Activated CD4-positive, alpha-beta T cell treated with anti-CD3 and anti-CD28 coated beads, Interleukin-2, amount 10 ng/mL, durations not matched to agents 24 days and 14 days (primary cell): ENCODE results near the gene FSIP1. TPM values are rescaled to one million over a fixed set of nuclear protein-coding genes. Genes with fewer than 3 reads are reported as not detected.
A peak's percentile ranks its signal among the peaks of the same experiment; 100 is the strongest.

ENCODE experiments used
- DNase-seq: peaks from one replicate; pipeline ENCODE4 v3.0.0; 2022
- H3K27ac Mint-ChIP-seq: one replicate; pipeline ENCODE4 v1.8.0; 2022; ENCODE audit warnings: mild to moderate bottlenecking, mixed read lengths
- H3K27me3 Mint-ChIP-seq: one replicate; pipeline ENCODE4 v1.8.0; 2022; ENCODE audit warnings: mixed read lengths
- H3K36me3 Mint-ChIP-seq: one replicate; pipeline ENCODE4 v1.8.0; 2022; ENCODE audit warnings: low read depth, mild to moderate bottlenecking, mixed read lengths
- H3K4me1 Mint-ChIP-seq: one replicate; pipeline ENCODE4 v1.8.0; 2021; ENCODE audit warnings: mixed read lengths
- H3K4me3 Mint-ChIP-seq: one replicate; pipeline ENCODE4 v1.8.0; 2022; ENCODE audit warnings: mild to moderate bottlenecking, moderate library complexity, mixed read lengths
- H3K9me3 Mint-ChIP-seq: one replicate; pipeline ENCODE4 v1.8.0; 2021; ENCODE audit warnings: mixed read lengths
- intact Hi-C: fragments of 100-400 bp; cut with micrococcal nuclease; formaldehyde crosslinking; loops from one replicate; pipeline ENCODE4 v1.15.1; 2023
- total RNA-seq: library from RNA; stranded (reverse); gene quantifications from 2 replicates; pipeline ENCODE4 v1.2.3, GENCODE V29; 2022

Gene FSIP1
- total RNA-seq, 1 donor from 2014 or later = 0.37 TPM

DNA sequence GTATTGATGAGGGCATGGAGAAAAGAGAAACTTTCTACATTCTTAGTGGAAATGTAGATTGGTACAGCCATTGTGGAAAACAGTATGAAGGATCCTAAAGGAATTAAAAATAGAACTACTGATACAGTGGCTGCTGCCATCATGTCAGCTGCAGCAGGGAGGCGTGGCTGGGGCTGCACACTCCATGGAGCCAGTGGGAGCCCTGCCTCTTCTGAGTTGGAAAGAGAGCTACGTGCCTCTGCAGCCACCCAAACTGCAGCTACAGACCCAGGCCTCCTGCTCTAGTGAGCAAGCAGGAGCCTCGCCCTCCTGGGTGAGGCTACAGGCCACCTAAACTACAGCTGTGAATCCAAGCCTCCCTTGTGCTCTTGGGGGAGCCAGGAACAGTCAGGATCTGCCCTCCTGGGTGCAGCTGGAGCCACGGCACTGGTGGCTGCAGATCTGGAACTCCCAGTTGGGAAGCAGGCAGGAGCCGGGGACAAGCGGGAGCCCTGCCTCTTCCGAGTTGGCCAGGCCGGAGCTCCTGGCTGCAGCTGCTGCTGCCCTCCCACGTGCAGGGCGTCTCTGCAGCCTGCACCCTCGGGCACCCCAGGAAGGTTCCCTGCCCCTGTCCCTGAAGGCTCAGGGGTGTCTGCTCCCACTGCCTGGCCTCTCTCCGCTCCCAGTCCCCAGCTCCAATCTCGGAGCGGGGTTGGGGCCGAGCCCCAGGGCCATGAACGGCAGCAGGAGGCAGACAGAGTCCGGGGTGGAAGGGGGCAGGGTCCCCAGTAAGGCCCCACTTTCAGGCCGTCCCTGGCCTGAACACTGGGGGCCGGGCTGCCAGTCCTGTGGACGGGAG lies 137.3 kb downstream of the FSIP1 start:
- no peak overlapping the region for H3K4me3 Mint-ChIP-seq
- no peaks in the 10 kb centered on the region for H3K9me3 Mint-ChIP-seq
- peaks cover 23% of the 10 kb centered on the region for H3K4me1 Mint-ChIP-seq
- no peaks in the 10 kb centered on the region for H3K36me3 Mint-ChIP-seq
- peaks cover 11% of the 10 kb centered on the region for H3K27me3 Mint-ChIP-seq
- intact Hi-C loops = no loop called here
- no peak overlapping the region for H3K27ac Mint-ChIP-seq
- DNase-seq = no peak

DNA sequence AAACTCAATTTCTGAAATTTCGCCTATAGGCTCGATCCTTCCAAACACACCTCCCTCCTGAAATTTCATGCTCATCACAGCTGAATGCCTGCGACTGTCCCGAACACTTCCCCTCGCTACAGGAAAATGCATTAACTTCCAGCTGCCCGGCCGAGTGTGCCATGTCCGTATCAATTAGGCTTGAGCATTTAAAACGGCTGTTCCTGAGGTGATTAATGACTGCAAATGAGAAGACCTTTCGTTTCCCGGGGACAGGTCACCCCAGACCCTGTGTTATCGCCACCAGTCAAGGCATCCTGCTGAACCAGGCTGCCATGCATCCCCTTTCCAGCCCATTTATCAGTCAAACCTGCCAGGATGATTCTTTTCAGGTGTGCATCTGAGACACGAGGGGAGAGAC lies 138.5 kb downstream of the FSIP1 start:
- Mint-ChIP-seq H3K4me1 (peaks cover 23% of the 10 kb centered on the region), H3K4me3 (no peak overlapping the region), H3K36me3 (no peaks in the 10 kb centered on the region), H3K9me3 (no peaks in the 10 kb centered on the region), H3K27ac (peak overlapping the region; percentile 19), H3K27me3 (peaks cover 6% of the 10 kb centered on the region)
- no peak for DNase-seq
- intact Hi-C loops = no loop called here

DNA sequence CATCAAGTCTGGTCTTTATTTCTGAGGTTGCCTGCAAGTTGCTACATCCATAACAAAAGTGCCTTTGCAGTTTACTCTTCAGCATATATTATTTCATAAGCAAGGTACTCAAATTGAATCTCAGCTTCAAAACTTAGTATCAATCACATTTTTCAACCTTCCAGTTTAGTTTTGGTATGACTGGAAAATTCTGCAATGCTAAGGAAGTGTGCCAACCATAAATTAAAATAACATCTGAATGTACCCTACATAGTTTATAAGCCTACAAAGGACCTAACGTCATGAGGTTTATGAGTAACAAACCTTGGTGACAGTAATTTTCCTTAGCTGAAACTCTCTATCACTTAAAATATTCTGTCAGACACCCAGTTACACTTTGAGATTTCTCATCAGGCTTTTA lies 138.9 kb downstream of the FSIP1 start:
- H3K4me1 Mint-ChIP-seq = peaks cover 23% of the 10 kb centered on the region
- H3K27me3 Mint-ChIP-seq = peaks cover 6% of the 10 kb centered on the region
- no peak overlapping the region for H3K27ac Mint-ChIP-seq
- no peak for DNase-seq
- no peaks in the 10 kb centered on the region for H3K9me3 Mint-ChIP-seq
- no peaks in the 10 kb centered on the region for H3K36me3 Mint-ChIP-seq
- no peak overlapping the region for H3K4me3 Mint-ChIP-seq
- intact Hi-C loops = loop anchor here (1.0 kb wide), 1 partner anchor 19 kb away; no protein-coding TSS in a partner anchor

DNA sequence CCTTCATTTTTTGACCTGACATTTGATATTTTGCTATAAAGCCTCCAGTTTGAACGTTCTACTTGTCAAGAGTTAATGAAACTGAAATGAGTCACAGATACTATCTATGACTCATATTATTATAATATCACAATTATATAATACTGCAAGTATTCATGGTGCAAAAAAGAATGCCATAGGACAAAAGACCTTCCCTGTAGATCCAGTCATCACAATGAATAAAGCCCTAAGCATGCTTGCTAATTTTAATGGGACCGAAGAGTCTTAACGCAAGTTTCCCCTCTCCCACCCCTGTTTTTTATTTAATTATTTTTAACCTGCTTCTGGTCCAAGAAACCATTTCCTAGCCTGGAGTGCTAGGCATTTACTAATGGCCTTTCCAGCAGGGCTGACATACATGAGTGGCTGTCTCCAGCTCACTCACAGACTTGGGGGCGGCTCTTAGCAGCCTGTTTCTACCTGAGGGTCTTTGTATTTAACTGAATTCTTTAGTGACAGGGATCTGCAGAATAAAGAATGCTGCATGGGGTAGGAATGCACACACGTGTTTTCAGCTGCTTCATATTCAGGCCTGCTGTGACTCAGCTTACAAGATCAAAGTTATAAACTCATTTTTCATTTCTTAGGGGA lies 140.5 kb downstream of the FSIP1 start:
- Mint-ChIP-seq H3K36me3 (no peaks in the 10 kb centered on the region), H3K27me3 (peaks cover 10% of the 10 kb centered on the region), H3K4me3 (no peak overlapping the region), H3K4me1 (peaks cover 30% of the 10 kb centered on the region), H3K27ac (no peak overlapping the region), H3K9me3 (peaks cover 4% of the 10 kb centered on the region)
- DNase-seq = no peak
- intact Hi-C loops = no loop called here

DNA sequence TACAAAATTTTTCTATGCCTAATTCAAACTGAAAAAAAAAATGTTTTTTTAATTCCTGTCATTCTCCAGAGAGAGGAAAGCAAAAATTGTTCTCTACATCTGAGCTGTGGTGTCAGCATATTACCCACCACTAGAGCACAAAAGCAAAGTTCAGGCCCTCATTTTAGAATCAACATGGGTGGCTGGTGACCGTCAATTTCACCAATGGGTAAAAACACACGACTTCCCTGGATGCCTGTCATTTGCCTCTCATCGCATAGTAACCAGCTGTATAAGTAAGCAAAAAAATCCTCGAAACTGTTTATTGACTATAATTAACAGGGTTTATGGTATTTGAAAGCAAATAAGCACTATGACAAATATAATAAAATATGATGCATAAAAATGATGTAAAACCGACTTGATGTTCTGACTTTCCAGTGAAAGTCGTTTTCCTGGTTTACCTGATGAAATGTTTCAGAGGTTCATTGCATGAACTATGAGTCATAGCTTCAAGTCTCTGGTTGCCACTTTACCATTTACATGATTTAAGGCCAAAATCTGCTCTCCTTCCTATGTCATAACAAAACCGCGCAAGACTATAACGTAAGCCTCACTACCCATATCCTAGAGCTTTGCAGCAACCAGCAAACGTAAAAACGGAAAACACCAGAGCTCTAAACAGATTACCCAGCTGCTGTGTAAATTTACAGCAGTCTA lies 141.3 kb downstream of the FSIP1 start:
- Mint-ChIP-seq H3K9me3 (peaks cover 4% of the 10 kb centered on the region), H3K27ac (no peak overlapping the region), H3K4me3 (no peak overlapping the region), H3K27me3 (peaks cover 14% of the 10 kb centered on the region), H3K4me1 (peaks cover 31% of the 10 kb centered on the region), H3K36me3 (no peaks in the 10 kb centered on the region)
- no peak for DNase-seq
- intact Hi-C loops = no loop called here

DNA sequence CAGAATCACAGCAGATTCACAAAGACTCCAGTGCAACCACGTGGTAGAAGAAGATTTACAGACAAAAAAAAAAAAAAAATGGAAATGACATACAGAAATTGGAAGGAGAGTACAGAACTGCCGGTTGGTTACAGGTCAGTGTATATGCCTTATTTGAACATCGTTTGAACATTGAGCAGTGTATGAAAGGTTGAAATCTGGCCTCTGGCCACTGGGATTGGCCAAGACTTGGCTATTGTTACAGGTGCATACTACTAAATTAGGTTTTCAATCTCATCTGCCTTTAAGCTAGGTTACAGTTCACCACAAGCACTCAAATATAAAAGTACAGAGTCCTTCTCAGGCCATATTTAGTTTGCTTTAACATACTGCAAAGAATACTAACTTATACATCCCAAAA lies 142.0 kb downstream of the FSIP1 start:
- no peak overlapping the region for H3K4me3 Mint-ChIP-seq
- peaks cover 17% of the 10 kb centered on the region for H3K27me3 Mint-ChIP-seq
- peaks cover 4% of the 10 kb centered on the region for H3K9me3 Mint-ChIP-seq
- no peaks in the 10 kb centered on the region for H3K36me3 Mint-ChIP-seq
- intact Hi-C loops = no loop called here
- H3K27ac Mint-ChIP-seq = no peak overlapping the region
- peaks cover 31% of the 10 kb centered on the region for H3K4me1 Mint-ChIP-seq
- no peak for DNase-seq

DNA sequence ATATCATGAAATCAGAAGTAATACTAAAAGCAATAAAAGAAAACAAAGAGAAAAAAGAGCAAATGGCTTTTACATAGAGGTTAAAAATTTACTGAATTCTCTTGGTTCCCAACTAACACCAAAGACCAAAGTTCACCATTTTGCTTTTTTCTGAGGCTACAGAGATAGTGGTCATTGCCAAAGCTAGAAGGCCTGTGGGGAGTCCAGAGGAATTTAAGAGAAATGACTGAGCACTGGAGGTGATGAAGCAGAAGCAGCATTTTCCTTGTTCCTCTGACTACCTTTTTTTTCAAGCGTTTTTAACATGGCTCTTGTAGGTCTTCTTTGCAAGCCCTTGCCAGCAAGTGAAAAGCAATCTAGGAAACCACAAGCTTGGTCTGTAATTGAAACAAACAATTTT lies 143.6 kb downstream of the FSIP1 start:
- intact Hi-C loops = no loop called here
- peaks cover 18% of the 10 kb centered on the region for H3K27me3 Mint-ChIP-seq
- DNase-seq = no peak
- peaks cover 30% of the 10 kb centered on the region for H3K4me1 Mint-ChIP-seq
- no peak overlapping the region for H3K27ac Mint-ChIP-seq
- H3K36me3 Mint-ChIP-seq = no peaks in the 10 kb centered on the region
- H3K9me3 Mint-ChIP-seq = peaks cover 14% of the 10 kb centered on the region
- no peak overlapping the region for H3K4me3 Mint-ChIP-seq

DNA sequence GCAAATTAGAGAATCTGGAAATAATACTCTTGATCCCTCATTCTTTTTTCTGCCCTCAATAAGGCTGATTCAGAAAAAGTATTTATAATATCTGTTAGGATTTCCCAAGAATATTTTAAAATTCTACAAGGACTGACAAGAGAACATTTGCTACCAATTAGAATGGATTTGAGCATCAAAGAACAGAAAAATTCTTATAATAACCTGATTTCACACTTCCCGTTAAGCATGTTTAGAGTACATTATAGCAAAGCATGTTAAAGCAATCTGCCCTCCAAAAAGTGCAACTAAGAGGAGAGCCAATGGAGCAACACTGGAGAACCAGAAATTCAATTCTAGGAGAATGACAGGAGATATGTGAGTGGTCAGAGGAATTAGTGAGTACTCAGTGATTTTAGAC lies 144.6 kb downstream of the FSIP1 start:
- Mint-ChIP-seq H3K27ac (no peak overlapping the region), H3K4me1 (peaks cover 21% of the 10 kb centered on the region), H3K27me3 (peaks cover 18% of the 10 kb centered on the region), H3K4me3 (no peak overlapping the region), H3K36me3 (no peaks in the 10 kb centered on the region), H3K9me3 (peaks cover 18% of the 10 kb centered on the region)
- no peak for DNase-seq
- intact Hi-C loops = no loop called here

DNA sequence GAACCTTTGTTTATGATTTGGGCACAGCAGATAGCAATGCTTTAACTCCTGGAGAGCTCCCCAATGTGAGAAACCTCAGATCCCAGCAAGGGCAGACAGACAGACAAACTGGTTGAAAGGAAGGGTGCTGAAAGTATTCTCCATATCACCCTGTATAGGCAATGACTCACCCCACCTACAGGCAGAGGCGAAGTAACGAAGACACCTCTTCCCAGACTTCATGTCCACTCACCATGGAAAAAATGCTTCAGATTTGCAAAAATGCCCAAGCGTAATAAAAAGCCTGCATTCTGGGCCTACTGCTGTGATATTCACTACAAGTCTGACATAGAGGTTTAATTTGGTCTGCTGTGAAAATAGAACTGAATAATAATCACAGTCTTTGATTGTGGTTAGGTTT lies 151.3 kb downstream of the FSIP1 start:
- H3K4me3 Mint-ChIP-seq = peak overlapping the region; percentile 53
- peaks cover 14% of the 10 kb centered on the region for H3K36me3 Mint-ChIP-seq
- H3K27me3 Mint-ChIP-seq = peaks cover 4% of the 10 kb centered on the region
- intact Hi-C loops = loop anchor here (1.0 to 2.0 kb wide), 2 partner anchors 8 to 151 kb away; partner anchors contain the start of gene FSIP1
- DNase-seq = peak; percentile 63
- H3K9me3 Mint-ChIP-seq = peaks cover 21% of the 10 kb centered on the region
- H3K27ac Mint-ChIP-seq = peak overlapping the region; percentile 67
- peaks cover 49% of the 10 kb centered on the region for H3K4me1 Mint-ChIP-seq

DNA sequence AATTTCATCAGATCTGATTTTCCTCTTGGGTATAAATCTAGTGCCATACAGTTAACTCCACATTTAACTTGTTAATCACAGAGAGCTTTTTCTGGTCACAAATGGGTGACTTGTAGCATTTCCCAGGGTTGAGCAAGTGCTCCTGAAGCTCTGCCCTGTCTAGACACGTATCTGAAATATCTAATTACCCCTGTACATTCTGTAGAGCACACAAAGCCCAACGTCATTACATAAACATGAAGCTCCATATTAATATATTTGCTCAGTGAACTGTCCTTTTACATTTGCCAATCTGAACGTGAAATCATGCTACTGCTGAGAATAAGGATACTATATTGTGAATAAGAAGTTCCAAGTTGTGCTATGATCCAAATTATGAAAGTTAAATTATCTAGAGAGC lies 152.7 kb downstream of the FSIP1 start:
- H3K27ac Mint-ChIP-seq = peak overlapping the region; percentile 81
- peaks cover 62% of the 10 kb centered on the region for H3K4me1 Mint-ChIP-seq
- DNase-seq = no peak
- H3K4me3 Mint-ChIP-seq = peak overlapping the region; percentile 36
- intact Hi-C loops = loop anchor here (2.0 to 10.0 kb wide), 5 partner anchors 153 to 1075 kb away; partner anchors contain the start of gene FSIP1
- H3K9me3 Mint-ChIP-seq = peaks cover 22% of the 10 kb centered on the region
- no peaks in the 10 kb centered on the region for H3K27me3 Mint-ChIP-seq
- peaks cover 23% of the 10 kb centered on the region for H3K36me3 Mint-ChIP-seq

DNA sequence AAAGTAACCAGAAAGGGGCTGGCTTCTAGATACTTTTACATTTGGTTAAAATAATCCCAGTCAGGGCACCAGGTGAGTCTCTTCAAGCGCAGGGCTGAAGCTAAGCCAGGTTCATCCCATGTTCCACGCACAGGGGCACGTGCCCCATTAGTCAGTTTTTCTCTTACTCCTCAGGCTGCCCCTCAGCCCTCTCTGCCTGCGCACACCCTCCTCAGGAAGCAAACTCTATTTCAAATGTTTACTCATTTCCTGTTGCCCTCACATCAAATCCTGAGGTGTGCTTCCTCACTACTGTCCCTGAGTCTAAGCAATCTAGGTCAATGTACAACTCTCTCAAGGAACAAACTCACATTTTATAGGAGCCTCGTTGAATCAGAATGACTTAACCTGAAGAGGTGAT lies 153.3 kb downstream of the FSIP1 start:
- H3K27ac Mint-ChIP-seq = peak overlapping the region; percentile 81
- peak overlapping the region; percentile 36 for H3K4me3 Mint-ChIP-seq
- no peaks in the 10 kb centered on the region for H3K27me3 Mint-ChIP-seq
- H3K9me3 Mint-ChIP-seq = peaks cover 18% of the 10 kb centered on the region
- peaks cover 25% of the 10 kb centered on the region for H3K36me3 Mint-ChIP-seq
- intact Hi-C loops = loop anchor here (2.0 to 10.0 kb wide), 4 partner anchors 487 to 1075 kb away; no protein-coding TSS in a partner anchor
- DNase-seq = peak; percentile 86
- H3K4me1 Mint-ChIP-seq = peaks cover 67% of the 10 kb centered on the region

DNA sequence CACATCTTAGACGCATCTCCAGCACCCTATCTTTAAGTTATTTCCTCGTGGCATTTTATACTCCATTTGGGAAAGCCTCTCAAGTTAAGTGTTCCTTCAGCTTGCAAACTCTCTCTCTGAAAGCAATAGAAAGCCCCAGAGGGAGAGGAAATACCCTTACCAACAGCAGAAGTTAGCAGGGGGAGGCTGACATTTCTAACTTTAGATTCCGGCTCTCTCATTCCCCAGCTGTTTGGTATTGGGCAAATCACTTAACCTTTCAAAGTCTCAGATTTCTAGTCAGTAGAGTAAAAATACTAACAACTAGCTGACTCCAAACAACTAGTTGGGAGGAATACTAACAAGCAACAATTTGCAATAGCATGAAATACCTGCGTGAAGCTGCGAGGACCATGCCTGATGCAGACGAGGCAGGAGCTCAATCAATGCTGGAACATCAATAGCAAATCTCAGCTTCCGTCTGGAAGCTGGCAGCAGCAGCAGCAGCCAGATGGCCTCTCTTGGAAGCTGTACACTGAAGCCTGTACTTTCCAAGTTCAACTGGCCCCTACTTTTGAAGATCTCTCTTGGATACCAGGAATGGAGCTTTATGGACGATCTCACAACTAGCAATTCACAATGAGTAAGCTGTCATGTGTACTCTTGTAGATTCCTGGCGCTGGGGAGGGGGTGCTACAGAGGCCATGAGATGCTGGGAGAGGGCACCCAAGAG lies 153.9 kb downstream of the FSIP1 start:
- no peak for DNase-seq
- Mint-ChIP-seq H3K9me3 (peaks cover 12% of the 10 kb centered on the region), H3K27me3 (no peaks in the 10 kb centered on the region), H3K27ac (peak overlapping the region; percentile 81), H3K4me3 (peak overlapping the region; percentile 36), H3K36me3 (peaks cover 25% of the 10 kb centered on the region), H3K4me1 (peaks cover 74% of the 10 kb centered on the region)
- intact Hi-C loops = loop anchor here (2.0 to 10.0 kb wide), 4 partner anchors 486 to 1074 kb away; no protein-coding TSS in a partner anchor

DNA sequence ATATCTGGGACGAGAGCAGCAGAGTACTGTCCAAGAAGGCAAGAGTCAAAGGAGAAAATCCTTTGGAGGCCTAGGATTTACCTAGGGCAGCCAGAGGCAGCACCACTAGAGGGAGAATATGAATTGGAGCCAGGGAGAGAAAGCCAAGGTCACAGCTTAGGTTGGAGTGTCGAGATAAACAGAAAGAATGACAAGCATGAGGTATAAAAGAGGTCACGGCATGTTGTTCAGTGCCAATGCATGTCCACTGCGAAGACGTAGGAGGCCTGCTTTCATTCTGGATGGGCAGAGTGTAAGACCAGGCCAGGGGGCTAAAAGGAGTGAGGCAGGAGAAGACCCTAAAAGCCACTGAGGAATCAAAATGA lies 154.5 kb downstream of the FSIP1 start:
- DNase-seq = no peak
- Mint-ChIP-seq H3K9me3 (peaks cover 11% of the 10 kb centered on the region), H3K27ac (peak overlapping the region; percentile 35), H3K4me1 (peaks cover 79% of the 10 kb centered on the region), H3K36me3 (peaks cover 25% of the 10 kb centered on the region), H3K27me3 (no peaks in the 10 kb centered on the region), H3K4me3 (no peak overlapping the region)
- intact Hi-C loops = loop anchor here (2.0 to 10.0 kb wide), 4 partner anchors 485 to 1073 kb away; no protein-coding TSS in a partner anchor
